ENCODE data around the gene COL5A1.

The COL5A1 gene

DNA sequence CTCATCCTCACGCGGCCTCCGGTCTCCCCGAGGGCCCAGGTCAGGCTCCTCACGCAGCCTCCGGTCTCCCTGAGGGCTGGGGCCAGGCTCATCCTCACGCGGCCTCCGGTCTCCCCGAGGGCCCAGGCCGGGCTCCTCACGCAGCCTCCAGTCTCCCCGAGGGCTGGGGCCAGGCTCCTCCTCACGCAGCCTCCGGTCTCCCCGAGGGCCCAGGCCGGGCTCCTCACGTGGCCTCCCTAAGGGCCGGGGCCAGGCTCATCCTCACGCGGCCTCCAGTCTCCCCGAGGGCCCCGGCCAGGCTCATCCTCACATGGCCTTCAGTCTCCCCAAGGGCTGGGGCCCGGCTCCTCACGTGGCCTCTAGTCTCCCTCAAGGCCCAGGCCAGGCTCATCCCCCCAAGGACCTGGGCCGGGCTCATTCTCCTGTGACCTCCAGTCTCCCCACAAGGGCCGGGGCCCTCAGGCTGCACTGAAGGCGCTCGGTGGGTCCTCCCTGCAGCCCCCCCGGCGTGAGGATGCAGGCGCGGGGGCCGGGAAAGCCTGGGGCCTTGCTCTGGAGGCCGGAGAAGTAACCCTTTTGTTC is 187.8 kb downstream of the COL5A1 start:
- no peak overlapping the region for H3K4me3 ChIP-seq (ENCODE audit: control insufficient read depth, low read depth, low read length)
- no peak for DNase-seq (ENCODE audit: low read depth)
- TF ChIP-seq, protein P1, sequence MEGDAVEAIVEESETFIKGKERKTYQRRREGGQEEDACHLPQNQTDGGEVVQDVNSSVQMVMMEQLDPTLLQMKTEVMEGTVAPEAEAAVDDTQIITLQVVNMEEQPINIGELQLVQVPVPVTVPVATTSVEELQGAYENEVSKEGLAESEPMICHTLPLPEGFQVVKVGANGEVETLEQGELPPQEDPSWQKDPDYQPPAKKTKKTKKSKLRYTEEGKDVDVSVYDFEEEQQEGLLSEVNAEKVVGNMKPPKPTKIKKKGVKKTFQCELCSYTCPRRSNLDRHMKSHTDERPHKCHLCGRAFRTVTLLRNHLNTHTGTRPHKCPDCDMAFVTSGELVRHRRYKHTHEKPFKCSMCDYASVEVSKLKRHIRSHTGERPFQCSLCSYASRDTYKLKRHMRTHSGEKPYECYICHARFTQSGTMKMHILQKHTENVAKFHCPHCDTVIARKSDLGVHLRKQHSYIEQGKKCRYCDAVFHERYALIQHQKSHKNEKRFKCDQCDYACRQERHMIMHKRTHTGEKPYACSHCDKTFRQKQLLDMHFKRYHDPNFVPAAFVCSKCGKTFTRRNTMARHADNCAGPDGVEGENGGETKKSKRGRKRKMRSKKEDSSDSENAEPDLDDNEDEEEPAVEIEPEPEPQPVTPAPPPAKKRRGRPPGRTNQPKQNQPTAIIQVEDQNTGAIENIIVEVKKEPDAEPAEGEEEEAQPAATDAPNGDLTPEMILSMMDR (IDR thresholded peaks at IDR 0.05; ENCODE audit: control insufficient read depth, insufficient read depth, low read depth, low read length, missing control alignments) = no peak

DNA sequence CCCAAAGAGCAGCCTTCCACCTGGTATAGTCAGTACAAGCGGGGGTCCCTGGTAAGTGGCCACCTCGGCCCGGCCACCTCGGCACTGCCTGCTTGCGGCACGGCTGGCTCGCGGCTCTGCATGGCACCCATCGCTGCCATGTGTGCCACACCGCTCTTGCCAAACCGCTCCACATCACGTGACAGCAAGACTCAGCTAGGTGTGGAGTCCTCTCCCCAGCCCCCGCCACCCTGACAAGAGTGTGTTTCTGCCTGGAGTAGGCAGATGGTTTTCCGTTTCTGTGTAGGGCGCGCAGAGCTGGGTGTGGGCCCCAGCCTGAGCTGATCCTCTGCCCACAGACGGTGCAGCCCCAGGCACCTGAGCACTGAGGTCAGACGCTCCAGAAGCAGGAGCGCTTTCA is 188.5 kb downstream of the COL5A1 start:
- no peak for DNase-seq (ENCODE audit: low read depth)
- TF ChIP-seq, protein P1 (IDR thresholded peaks at IDR 0.05; ENCODE audit: control insufficient read depth, insufficient read depth, low read depth, low read length, missing control alignments) = no peak
- no peak overlapping the region for H3K4me3 ChIP-seq (ENCODE audit: control insufficient read depth, low read depth, low read length)

DNA sequence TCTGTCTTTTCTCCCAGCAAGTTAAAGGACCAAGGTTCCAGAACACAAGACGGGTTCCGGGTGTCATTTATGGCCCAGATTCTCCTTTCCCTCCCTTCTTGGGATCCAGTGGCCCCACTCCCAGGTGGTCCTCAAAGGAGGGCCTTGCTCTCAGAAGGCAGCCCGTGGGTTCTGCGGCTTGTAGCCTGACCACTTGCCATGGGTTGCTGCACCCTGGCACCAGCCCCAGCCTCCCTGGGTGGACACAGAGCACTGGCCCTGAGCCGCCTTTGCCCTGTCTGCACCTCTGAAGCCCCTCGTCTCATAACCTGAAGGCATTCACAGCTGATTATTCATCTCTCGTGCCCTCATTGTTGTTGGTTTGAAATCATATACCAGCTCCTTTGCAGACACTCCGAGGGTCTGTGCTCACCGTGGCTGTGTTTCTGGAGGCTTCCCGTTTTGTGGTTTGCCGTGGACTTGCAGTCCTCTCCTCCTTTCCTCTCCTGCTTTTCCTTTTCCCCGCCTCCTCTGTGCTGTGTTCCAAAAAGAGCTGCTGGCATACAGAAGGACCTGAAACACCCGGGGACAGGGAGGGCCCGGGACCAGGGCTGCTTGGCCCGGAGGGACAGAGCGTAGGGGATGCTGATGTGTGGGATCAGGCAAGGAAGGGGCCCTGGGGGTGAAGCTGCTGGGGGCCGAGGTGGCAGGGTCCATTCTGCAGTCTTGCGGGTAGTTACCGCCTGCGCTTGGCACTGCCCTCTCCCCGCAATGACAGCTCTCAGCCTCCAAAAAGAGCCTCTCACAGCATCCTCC is 189.5 kb downstream of the COL5A1 start:
- no peak for DNase-seq (ENCODE audit: low read depth)
- no peak overlapping the region for H3K4me3 ChIP-seq (ENCODE audit: control insufficient read depth, low read depth, low read length)
- TF ChIP-seq, protein P1 (IDR thresholded peaks at IDR 0.05; ENCODE audit: control insufficient read depth, insufficient read depth, low read depth, low read length, missing control alignments) = no peak

DNA sequence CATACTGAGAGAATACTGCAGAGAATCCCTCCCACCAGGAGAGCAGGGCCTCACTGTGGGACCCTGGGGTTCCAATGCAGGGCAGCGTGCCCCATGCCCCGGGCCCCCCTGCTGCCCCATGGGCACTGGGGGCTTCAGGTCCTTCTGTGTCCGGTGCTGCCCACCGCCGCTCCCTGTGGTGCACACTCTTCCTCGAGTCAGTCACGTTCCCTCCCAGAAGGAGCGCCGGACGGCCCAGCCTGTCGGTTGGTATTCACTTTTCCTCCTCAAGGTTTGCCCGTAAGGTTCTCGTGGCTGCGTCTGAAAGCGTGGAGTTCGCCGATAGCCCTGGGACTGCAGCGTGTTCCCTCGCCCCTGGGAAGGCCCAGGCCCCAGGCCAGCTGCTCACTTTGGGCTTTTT is 190.9 kb downstream of the COL5A1 start:
- TF ChIP-seq, protein P1 (IDR thresholded peaks at IDR 0.05; ENCODE audit: control insufficient read depth, insufficient read depth, low read depth, low read length, missing control alignments) = no peak
- no peak for DNase-seq (ENCODE audit: low read depth)
- H3K4me3 ChIP-seq (ENCODE audit: control insufficient read depth, low read depth, low read length) = no peak overlapping the region

DNA sequence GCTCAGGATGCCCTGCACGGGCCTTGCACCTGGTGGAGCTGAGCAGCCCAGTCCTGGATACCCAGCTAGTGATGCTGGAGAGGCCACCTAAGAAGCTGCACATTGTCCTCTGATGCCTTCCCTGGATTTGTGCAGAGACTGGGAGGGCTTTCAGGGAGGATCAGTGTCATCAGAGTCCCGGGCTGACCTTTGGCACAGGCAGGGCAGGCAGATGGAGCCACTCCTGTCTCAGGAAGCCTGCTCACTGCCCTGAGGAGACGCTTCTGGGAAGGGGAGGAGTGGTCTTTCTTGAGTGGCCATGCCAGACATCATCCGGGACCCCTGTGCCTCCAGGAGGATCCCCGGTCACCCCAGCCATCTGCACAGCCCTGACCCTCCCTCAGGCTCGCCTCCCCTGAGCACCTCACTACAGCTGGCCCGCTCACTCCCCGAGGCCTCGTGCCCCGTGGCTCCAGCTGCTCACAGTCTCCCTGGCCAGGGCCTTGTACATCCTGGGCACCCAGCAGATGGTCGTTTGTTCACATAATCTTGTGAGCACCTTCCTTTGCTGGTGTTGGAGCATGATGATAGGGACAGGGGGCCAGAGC is 191.8 kb downstream of the COL5A1 start:
- no peak for DNase-seq (ENCODE audit: low read depth)
- no peak overlapping the region for H3K4me3 ChIP-seq (ENCODE audit: control insufficient read depth, low read depth, low read length)
- TF ChIP-seq, protein P1 (IDR thresholded peaks at IDR 0.05; ENCODE audit: control insufficient read depth, insufficient read depth, low read depth, low read length, missing control alignments) = no peak

DNA sequence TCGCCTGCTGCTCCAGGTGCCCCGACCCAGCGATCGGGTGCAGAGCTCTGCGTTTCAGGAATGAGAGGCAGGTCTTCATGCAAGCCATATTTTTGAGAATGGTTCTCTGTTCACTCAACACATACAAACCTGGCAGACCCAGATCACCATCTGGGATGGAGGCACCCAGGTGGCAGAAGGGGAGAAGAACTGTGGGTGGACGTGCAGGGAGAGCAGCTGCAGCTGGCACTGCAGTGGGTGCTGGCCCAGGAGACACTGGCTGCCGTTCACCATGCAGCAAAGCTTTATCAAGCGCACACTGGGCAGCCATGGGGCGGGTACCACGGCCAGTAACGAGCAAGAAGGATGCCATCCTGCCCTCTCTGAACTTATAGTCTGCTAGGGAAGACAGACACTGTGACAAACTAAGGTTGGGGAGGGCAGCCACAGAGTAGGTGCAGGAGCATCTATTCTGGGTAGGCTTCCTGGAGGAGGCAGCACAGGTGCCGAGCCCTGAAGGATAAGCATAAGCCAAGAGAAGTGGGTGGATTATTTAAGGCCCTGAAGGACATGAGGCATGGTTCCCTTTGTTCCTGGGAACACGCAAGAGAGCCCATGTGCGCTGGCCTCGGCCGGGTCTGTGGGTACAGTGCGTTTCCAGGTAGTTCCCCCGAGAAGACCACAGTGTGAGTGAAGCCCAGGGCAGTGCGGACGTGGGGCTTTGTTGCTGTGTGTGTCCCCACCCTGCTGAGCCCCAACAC is 192.8 kb downstream of the COL5A1 start:
- TF ChIP-seq, protein P1 (IDR thresholded peaks at IDR 0.05; ENCODE audit: control insufficient read depth, insufficient read depth, low read depth, low read length, missing control alignments) = no peak
- no peak overlapping the region for H3K4me3 ChIP-seq (ENCODE audit: control insufficient read depth, low read depth, low read length)
- DNase-seq (ENCODE audit: low read depth) = no peak
